HepG2 (cell line): ENCODE data around the gene DSTYK. TPM values are rescaled to one million over a fixed set of nuclear protein-coding genes. Genes with fewer than 3 reads are reported as not detected.
A peak's percentile ranks its signal among the peaks of the same experiment; 100 is the strongest.

Source experiments
- ATAC-seq: fragments of 200-7000 bp; cut with Tn5 transposase; 3 replicates; pipeline ENCODE4 v1.9.1; 2020; ENCODE audit warnings: mild to moderate bottlenecking, moderate library complexity
- BruUV-seq: library from RNA; stranded (reverse); fragments of 400-500 nt; replicated peaks from 2 replicates; lab custom pipeline; 2021; lab: Mats Ljungman, UMichigan
- CTCF ChIA-PET: fragments of 300-600 bp; formaldehyde crosslinking; extraction: SDS; loops from one replicate; lab custom pipeline; 2021; ENCODE audit warnings: low total read pairs, inconsistent platforms, low intra/inter-chr PET ratio; lab: Yijun Ruan, JAX
- POLR2A ChIA-PET: fragments of 350-600 bp; sonication (Branson Sonifier 250); formaldehyde crosslinking; loops from one replicate; lab custom pipeline; 2020; ENCODE audit warnings: antibody characterized with exemption, inconsistent platforms; lab: Yijun Ruan, JAX
- DNase-seq: peaks from one replicate; pipeline ENCODE4 v3.0.0-alpha.2; 2015; ENCODE audit warnings: low spot score
- FAIRE-seq: peaks from 3 replicates; lab custom pipeline; 2011; peaks lifted over from hg19 to GRCh38; lab: Jason Lieb, UNC
- H2AFZ ChIP-seq: one replicate; pipeline ENCODE4 v1.6.1; 2011; ENCODE audit warnings: low read length, inconsistent platforms
- H3K27ac ChIP-seq: fragments of 300-600 bp; 3 replicates; pipeline ENCODE4 v1.8.0; 2011; ENCODE audit warnings: mixed run types, mild to moderate bottlenecking, mixed read lengths, low read length, inconsistent platforms; ENCODE audit not compliant: insufficient read depth; ENCODE audit errors: extremely low read length
- H3K27me3 ChIP-seq, 2 experiments: fragments of 200-600 bp in 1 of 2; 2 replicates in 1 of 2; 3 replicates in 1 of 2; pipeline versions ENCODE4 v1.6.0 to v1.8.0; 2011; ENCODE audit warnings: low read length in 2 of 2, mild to moderate bottlenecking in 2 of 2, moderate library complexity in 2 of 2, inconsistent platforms in 1 of 2; ENCODE audit not compliant: insufficient read depth in 2 of 2, control insufficient read depth in 1 of 2
- H3K36me3 ChIP-seq, 2 experiments: fragments of 200-600 bp in 1 of 2; replicated peaks in 1 of 2; 2 replicates in 1 of 2; 3 replicates in 1 of 2; pipeline versions ENCODE4 v1.5.1 to v1.8.0; 2011; ENCODE audit warnings: low read length in 2 of 2, inconsistent platforms in 1 of 2; ENCODE audit not compliant: insufficient read depth in 2 of 2, control insufficient read depth in 1 of 2
- H3K4me1 ChIP-seq: 2 replicates; pipeline ENCODE4 v1.5.1; 2012; ENCODE audit warnings: low read length, inconsistent platforms; ENCODE audit not compliant: insufficient read depth
- H3K4me2 ChIP-seq: 2 replicates; pipeline ENCODE4 v1.6.0; 2011; ENCODE audit warnings: low read depth, low read length, inconsistent platforms
- H3K4me3 ChIP-seq, 3 experiments: fragments of 200-600 bp in 1 of 3; sonication (generic), shearing (Covaris generic) in 1 of 3; replicated peaks in 1 of 3; 2 replicates each; pipeline ENCODE4 v1.5.1; 2011 to 2016; ENCODE audit warnings: low read length in 3 of 3, inconsistent platforms in 2 of 3, low read depth in 2 of 3, mild to moderate bottlenecking in 2 of 3, control low read depth in 1 of 3, mixed read lengths in 1 of 3; ENCODE audit not compliant: insufficient read depth in 1 of 3
- H3K79me2 ChIP-seq: one replicate; pipeline ENCODE4 v1.6.1; 2011; ENCODE audit warnings: low read length, inconsistent platforms; ENCODE audit not compliant: insufficient read depth
- H3K9ac ChIP-seq: 2 replicates; pipeline ENCODE4 v1.6.0; 2011; ENCODE audit warnings: mild to moderate bottlenecking, low read depth, low read length, inconsistent platforms; ENCODE audit not compliant: insufficient read depth
- H3K9me3 ChIP-seq: 2 replicates; pipeline ENCODE4 v1.5.1; 2012; ENCODE audit warnings: mild to moderate bottlenecking, low read length
- H4K20me1 ChIP-seq: 2 replicates; pipeline ENCODE4 v1.6.0; 2011; ENCODE audit warnings: inconsistent platforms, mild to moderate bottlenecking, low read length, moderate library complexity; ENCODE audit not compliant: insufficient read depth
- AFF4 ChIP-seq: sonication (generic); formaldehyde crosslinking; IDR thresholded peaks from 2 replicates; pipeline ENCODE4 v1.4.0; 2020; ENCODE audit warnings: missing genetic modification reagents
- E2F2 ChIP-seq: sonication (generic); formaldehyde crosslinking; IDR thresholded peaks from 2 replicates; pipeline ENCODE4 v1.4.0; 2020; ENCODE audit warnings: missing genetic modification reagents, borderline replicate concordance
- HHEX ChIP-seq: IDR thresholded peaks from 2 replicates; pipeline ENCODE4 v1.6.1; 2016; ENCODE audit warnings: control low read depth
- MEF2D ChIP-seq: sonication (generic); formaldehyde crosslinking; IDR thresholded peaks from 2 replicates; pipeline ENCODE4 v1.5.1; 2020; ENCODE audit warnings: mild to moderate bottlenecking, missing genetic modification reagents
- ZFP82 ChIP-seq: sonication (generic); formaldehyde crosslinking; IDR thresholded peaks from 2 replicates; pipeline ENCODE4 v1.5.1; 2020; ENCODE audit warnings: mild to moderate bottlenecking, missing genetic modification reagents, borderline replicate concordance
- ZNF512 ChIP-seq: sonication (generic); formaldehyde crosslinking; IDR thresholded peaks from 2 replicates; pipeline ENCODE4 v1.4.0; 2020; ENCODE audit warnings: mild to moderate bottlenecking, missing genetic modification reagents
- ZSCAN22 ChIP-seq: sonication (generic); formaldehyde crosslinking; IDR thresholded peaks from 2 replicates; pipeline ENCODE4 v1.4.0; 2020; ENCODE audit warnings: mild to moderate bottlenecking, missing genetic modification reagents
- WGBS: methylation state at CpG from one replicate; pipeline ENCODE4 v1.1.6; 2017; ENCODE audit warnings: low lambda C conversion rate; 5-methylcytosine and 5-hydroxymethylcytosine counted together
- in situ Hi-C: cut with HindIII; loops from 2 replicates; pipeline ENCODE4 v1.10.0; 2017; ENCODE audit warnings: low pct_unique_long_range_greater_than_20kb; ENCODE audit not compliant: extremely low pct_ligation_motif_present
- intact Hi-C: fragments of 100-400 bp; cut with micrococcal nuclease; formaldehyde crosslinking; loops from one replicate; pipeline ENCODE4 v1.10.0; 2022; ENCODE audit not compliant: unreplicated experiment
- polyA plus RNA-seq, 8 experiments: library from polyadenylated mRNA; depleted of rRNA in 3 of 8; stranded (reverse) in 7 of 8; unstranded in 1 of 8; fragments of >200 nt; fragmentation: Illumina TruSeq in 4 of 8; extraction: Trizol in 4 of 8; gene quantifications; 2 replicates each; pipeline versions ENCODE4 v1.2.1 to v1.2.3, GENCODE V29; 2011 to 2016; ENCODE audit warnings: low read depth in 4 of 8, missing spikeins in 1 of 8, mixed read lengths in 1 of 8; ENCODE audit not compliant: insufficient read depth in 1 of 8
- total RNA-seq, 5 experiments: library from RNA; depleted of rRNA; stranded (reverse); fragments of >200 nt; fragmentation: Illumina TruSeq; extraction: Trizol; gene quantifications; 2 replicates each; pipeline ENCODE4 v1.2.3, GENCODE V29; 2016; ENCODE audit warnings: low read depth in 1 of 5

Gene DSTYK
- total and polyA plus RNA-seq, 2 of the 13 experiments (the other 11 are each of a cell fraction or from before 2014, with no cell fraction given): 2.6 to 4.8 TPM

GRCh38 chr1:205248793-205249601 is 37.5 kb upstream of the DSTYK start:
- H3K79me2 ChIP-seq: no peaks in the 10 kb centered on the region
- DNase-seq: no peak
- TF ChIP-seq HHEX (CRISPR knock-in tag): no peak
- TF ChIP-seq ZSCAN22 (CRISPR knock-in tag): no peak
- no peak for TF ChIP-seq MEF2D (CRISPR knock-in tag)
- TF ChIP-seq E2F2 (CRISPR knock-in tag): no peak
- TF ChIP-seq ZNF512: no peak
- no peak for TF ChIP-seq ZFP82 (CRISPR knock-in tag)
- TF ChIP-seq AFF4 (CRISPR knock-in tag): no peak
- ChIA-PET POLR2A (no interaction called here), CTCF (no interaction called here)
- H3K4me2 ChIP-seq: no peak overlapping the region
- H4K20me1 ChIP-seq: no peaks in the 10 kb centered on the region
- intact Hi-C loops: no loop called here
- no peaks in the 10 kb centered on the region for H3K36me3 ChIP-seq
- H3K27ac ChIP-seq: no peak overlapping the region
- H3K27me3 ChIP-seq: peaks cover 5 to 56% of the 10 kb centered on the region in 2 experiments
- peak; percentile 56 for ATAC-seq
- in situ Hi-C loops: no loop called here
- no peak overlapping the region for H2AFZ ChIP-seq
- no peak overlapping the region for H3K4me3 ChIP-seq
- H3K4me1 ChIP-seq: peaks cover 11% of the 10 kb centered on the region
- FAIRE-seq: no peak
- no peaks in the 10 kb centered on the region for H3K9me3 ChIP-seq
- 20% methylated on average over 6 of the region's 11 CpGs for WGBS
- no TSS peak for BruUV-seq
- no peak overlapping the region for H3K9ac ChIP-seq
